HepG2 (cell line): ENCODE measurements around the gene KAT6B.

Experiments
- JUND ChIP-seq: sonication (generic); formaldehyde crosslinking; IDR thresholded peaks from 2 replicates; pipeline ENCODE4 v1.8.0; 2022; ENCODE audit warnings: mild to moderate bottlenecking, missing genetic modification reagents
- TF ChIP-seq, protein P1 (sequence below): sonication (generic); formaldehyde crosslinking; IDR thresholded peaks from 2 replicates; pipeline ENCODE4 v1.5.0; 2020; ENCODE audit warnings: mild to moderate bottlenecking, missing genetic modification reagents, moderate library complexity

DNA sequence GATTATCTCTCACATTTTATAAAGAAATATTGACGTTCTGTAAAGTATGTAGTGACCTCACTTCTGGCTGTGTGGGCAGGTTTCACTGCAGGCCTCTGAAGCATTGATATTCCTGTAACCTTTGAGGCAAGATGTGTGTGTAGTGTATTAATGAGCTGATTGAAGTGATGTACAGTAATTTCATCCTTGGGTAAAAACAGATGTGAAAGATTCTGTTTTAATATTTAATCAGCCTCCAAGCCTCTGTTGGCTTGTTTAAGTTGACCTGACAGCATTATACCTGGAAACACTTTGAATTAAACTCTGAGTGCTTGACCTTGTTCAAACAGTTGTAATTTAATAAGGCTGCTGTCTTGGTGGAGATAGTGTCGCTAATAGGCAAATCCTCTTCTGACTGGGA lies 74.9 kb downstream of the KAT6B start:
- no peak for TF ChIP-seq JUND (CRISPR knock-in tag)
- TF ChIP-seq, protein P1, sequence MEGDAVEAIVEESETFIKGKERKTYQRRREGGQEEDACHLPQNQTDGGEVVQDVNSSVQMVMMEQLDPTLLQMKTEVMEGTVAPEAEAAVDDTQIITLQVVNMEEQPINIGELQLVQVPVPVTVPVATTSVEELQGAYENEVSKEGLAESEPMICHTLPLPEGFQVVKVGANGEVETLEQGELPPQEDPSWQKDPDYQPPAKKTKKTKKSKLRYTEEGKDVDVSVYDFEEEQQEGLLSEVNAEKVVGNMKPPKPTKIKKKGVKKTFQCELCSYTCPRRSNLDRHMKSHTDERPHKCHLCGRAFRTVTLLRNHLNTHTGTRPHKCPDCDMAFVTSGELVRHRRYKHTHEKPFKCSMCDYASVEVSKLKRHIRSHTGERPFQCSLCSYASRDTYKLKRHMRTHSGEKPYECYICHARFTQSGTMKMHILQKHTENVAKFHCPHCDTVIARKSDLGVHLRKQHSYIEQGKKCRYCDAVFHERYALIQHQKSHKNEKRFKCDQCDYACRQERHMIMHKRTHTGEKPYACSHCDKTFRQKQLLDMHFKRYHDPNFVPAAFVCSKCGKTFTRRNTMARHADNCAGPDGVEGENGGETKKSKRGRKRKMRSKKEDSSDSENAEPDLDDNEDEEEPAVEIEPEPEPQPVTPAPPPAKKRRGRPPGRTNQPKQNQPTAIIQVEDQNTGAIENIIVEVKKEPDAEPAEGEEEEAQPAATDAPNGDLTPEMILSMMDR (CRISPR knock-in tag) = no peak
